HG02970 (cell line): ENCODE data around the gene WAS.
A peak's percentile ranks its signal among the peaks of the same experiment; 100 is the strongest.

Experiments used
- ATAC-seq: cut with Tn5 transposase; IDR thresholded peaks from one replicate; pipeline ENCODE4 v1.9.1; 2021; ENCODE audit warnings: mild to moderate bottlenecking, moderate library complexity, moderate number of reproducible peaks; ENCODE audit not compliant: unreplicated experiment, low FRiP score

Gene WAS

GRCh38 chrX:48709522-48710112, 26.0 kb downstream of the WAS start:
- ATAC-seq: no peak

GRCh38 chrX:48711162-48711928, 27.7 kb downstream of the WAS start:
- ATAC-seq: no peak

GRCh38 chrX:48711929-48712505, 28.4 kb downstream of the WAS start:
- no peak for ATAC-seq

GRCh38 chrX:48713847-48714246, 30.2 kb downstream of the WAS start:
- no peak for ATAC-seq

- no peak for ATAC-seq
Observed at GRCh38 chrX:48714573-48714972, 31.0 kb downstream of the WAS start.

GRCh38 chrX:48715072-48715471, 31.5 kb downstream of the WAS start:
- no peak for ATAC-seq

GRCh38 chrX:48715876-48716502, 32.4 kb downstream of the WAS start:
- no peak for ATAC-seq

- no peak for ATAC-seq
Observed at GRCh38 chrX:48719958-48720357, 36.4 kb downstream of the WAS start.

GRCh38 chrX:48720577-48721250, 37.1 kb downstream of the WAS start:
- no peak for ATAC-seq

- no peak for ATAC-seq
Observed at GRCh38 chrX:48721916-48722315, 38.3 kb downstream of the WAS start.

- ATAC-seq: no peak
Observed at GRCh38 chrX:48726596-48726995, 43.0 kb downstream of the WAS start.

GRCh38 chrX:48728653-48729052, 45.1 kb downstream of the WAS start:
- no peak for ATAC-seq

GRCh38 chrX:48736303-48736702, 52.7 kb downstream of the WAS start:
- no peak for ATAC-seq

- no peak for ATAC-seq
Observed at GRCh38 chrX:48736878-48737212, 53.2 kb downstream of the WAS start.

GRCh38 chrX:48737213-48737938, 53.8 kb downstream of the WAS start:
- ATAC-seq: peak; percentile 87

GRCh38 chrX:48737940-48738339, 54.3 kb downstream of the WAS start:
- no peak for ATAC-seq
